Vagina (tissue), 2 donors: ENCODE results near the gene ENTPD8.

Experiments
- POLR2A ChIP-seq, 2 donors: fragments of 450-650 bp; IDR thresholded peaks; one replicate each; pipeline ENCODE4 v1.6.1; 2017; ENCODE audit warnings: antibody characterized with exemption in 2 of 2, mild to moderate bottlenecking in 2 of 2, moderate library complexity in 2 of 2
- POLR2AphosphoS5 ChIP-seq, 2 donors: sonication (generic); formaldehyde crosslinking; IDR thresholded peaks; one replicate each; pipeline ENCODE4 v1.9.0; 2017; ENCODE audit warnings: antibody characterized with exemption in 2 of 2, mild to moderate bottlenecking in 2 of 2, low read depth in 1 of 2; ENCODE audit not compliant: insufficient read depth in 1 of 2
- TF ChIP-seq, protein P1 (sequence below), 3 experiments: fragments of 450-650 bp in 2 of 3; fragments of 200-600 bp in 1 of 3; sonication (generic) in 1 of 3; IDR thresholded peaks; one replicate each; pipeline ENCODE4 v1.5.1; 2017 to 2019; ENCODE audit warnings: antibody characterized with exemption in 3 of 3, mild to moderate bottlenecking in 2 of 3, moderate library complexity in 2 of 3

DNA sequence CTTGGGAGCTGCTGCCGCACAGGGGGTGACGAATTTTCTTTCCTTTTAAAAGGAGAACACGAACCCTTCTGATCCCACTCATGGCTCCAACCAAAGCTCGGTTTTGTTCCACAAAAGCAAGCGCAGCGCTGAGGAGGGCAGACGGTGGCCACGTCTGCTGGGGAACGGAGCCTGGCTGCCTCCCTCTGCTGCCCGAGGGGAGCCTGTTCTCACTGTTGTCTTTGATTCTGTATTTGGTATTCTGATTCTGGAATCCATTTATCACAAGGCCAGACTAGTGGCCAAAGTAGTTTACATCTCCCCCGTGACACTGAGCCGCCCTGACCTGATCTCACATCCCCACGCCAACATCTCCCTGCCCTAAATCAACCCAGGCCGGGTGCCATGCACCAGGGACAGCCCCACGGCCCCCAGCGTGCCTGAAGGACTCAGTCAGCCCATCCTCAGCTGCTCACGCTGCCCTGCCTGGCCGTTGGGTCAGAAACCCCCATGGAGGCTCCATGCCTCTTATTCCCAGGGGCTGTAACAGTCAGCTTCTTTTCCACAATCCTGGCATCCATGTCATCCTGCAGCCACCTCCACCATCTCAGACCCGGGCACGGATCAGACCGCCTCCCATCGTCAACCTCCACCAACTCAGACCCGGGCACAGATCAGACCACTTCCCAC is 24.7 kb upstream of the ENTPD8 start:
- TF ChIP-seq, protein P1, sequence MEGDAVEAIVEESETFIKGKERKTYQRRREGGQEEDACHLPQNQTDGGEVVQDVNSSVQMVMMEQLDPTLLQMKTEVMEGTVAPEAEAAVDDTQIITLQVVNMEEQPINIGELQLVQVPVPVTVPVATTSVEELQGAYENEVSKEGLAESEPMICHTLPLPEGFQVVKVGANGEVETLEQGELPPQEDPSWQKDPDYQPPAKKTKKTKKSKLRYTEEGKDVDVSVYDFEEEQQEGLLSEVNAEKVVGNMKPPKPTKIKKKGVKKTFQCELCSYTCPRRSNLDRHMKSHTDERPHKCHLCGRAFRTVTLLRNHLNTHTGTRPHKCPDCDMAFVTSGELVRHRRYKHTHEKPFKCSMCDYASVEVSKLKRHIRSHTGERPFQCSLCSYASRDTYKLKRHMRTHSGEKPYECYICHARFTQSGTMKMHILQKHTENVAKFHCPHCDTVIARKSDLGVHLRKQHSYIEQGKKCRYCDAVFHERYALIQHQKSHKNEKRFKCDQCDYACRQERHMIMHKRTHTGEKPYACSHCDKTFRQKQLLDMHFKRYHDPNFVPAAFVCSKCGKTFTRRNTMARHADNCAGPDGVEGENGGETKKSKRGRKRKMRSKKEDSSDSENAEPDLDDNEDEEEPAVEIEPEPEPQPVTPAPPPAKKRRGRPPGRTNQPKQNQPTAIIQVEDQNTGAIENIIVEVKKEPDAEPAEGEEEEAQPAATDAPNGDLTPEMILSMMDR (IDR thresholded peaks at IDR 0.05), result no peak
- TF ChIP-seq POLR2A (IDR thresholded peaks at IDR 0.05) (no peak), POLR2AphosphoS5 (IDR thresholded peaks at IDR 0.05; ENCODE audit: insufficient read depth in 1 of 2, low read depth in 1 of 2) (no peak)
